ENCODE results near the gene CDH16.

CDH16 gene

GRCh38 chr16:66950971-66951790, 32.5 kb upstream of the CDH16 start:
- H3K4me3 ChIP-seq (ENCODE audit: low read depth, low read length), result no peak overlapping the region
- no peak for TF ChIP-seq CTCF (IDR thresholded peaks at IDR 0.05; ENCODE audit: low read depth, low read length)
- in situ Hi-C loops (cut with HindIII; ENCODE audit: low sequenced_read_pairs), result no loop called here
- DNase-seq (ENCODE audit: low read depth, low spot score), result no peak

- in situ Hi-C loops (cut with HindIII; ENCODE audit: low sequenced_read_pairs), result no loop called here
- TF ChIP-seq CTCF (IDR thresholded peaks at IDR 0.05; ENCODE audit: low read depth, low read length), result no peak
- H3K4me3 ChIP-seq (ENCODE audit: low read depth, low read length), result no peak overlapping the region
- no peak for DNase-seq (ENCODE audit: low read depth, low spot score)
These were observed 31.8 kb upstream of the CDH16 start for GRCh38 chr16:66950437-66950836.

GRCh38 chr16:66949472-66949871, 30.8 kb upstream of the CDH16 start:
- DNase-seq (ENCODE audit: low read depth, low spot score), result no peak
- H3K4me3 ChIP-seq (ENCODE audit: low read depth, low read length), result no peak overlapping the region
- no peak for TF ChIP-seq CTCF (IDR thresholded peaks at IDR 0.05; ENCODE audit: low read depth, low read length)
- in situ Hi-C loops (cut with HindIII; ENCODE audit: low sequenced_read_pairs), result no loop called here

GRCh38 chr16:66948837-66949225, 30.1 kb upstream of the CDH16 start:
- in situ Hi-C loops (cut with HindIII; ENCODE audit: low sequenced_read_pairs), result no loop called here
- no peak for TF ChIP-seq CTCF (IDR thresholded peaks at IDR 0.05; ENCODE audit: low read depth, low read length)
- DNase-seq (ENCODE audit: low read depth, low spot score), result no peak

GRCh38 chr16:66948134-66948836, 29.6 kb upstream of the CDH16 start:
- TF ChIP-seq CTCF (IDR thresholded peaks at IDR 0.05; ENCODE audit: low read depth, low read length), result no peak
- in situ Hi-C loops (cut with HindIII; ENCODE audit: low sequenced_read_pairs), result no loop called here
- H3K4me3 ChIP-seq (ENCODE audit: low read depth, low read length), result peak overlapping the region; percentile 46
- no peak for DNase-seq (ENCODE audit: low read depth, low spot score)

More at GRCh38 chr16:66948837-66949225, 30.1 kb upstream of the CDH16 start:
- no peak overlapping the region for H3K4me3 ChIP-seq (ENCODE audit: low read depth, low read length)

GRCh38 chr16:66947302-66948065, 28.8 kb upstream of the CDH16 start:
- in situ Hi-C loops (cut with HindIII; ENCODE audit: low sequenced_read_pairs), result no loop called here
- TF ChIP-seq CTCF (IDR thresholded peaks at IDR 0.05; ENCODE audit: low read depth, low read length), result peak; percentile 87
- H3K4me3 ChIP-seq (ENCODE audit: low read depth, low read length), result peak overlapping the region; percentile 46
- DNase-seq (ENCODE audit: low read depth, low spot score), result peak; percentile 84
